Breast epithelium (tissue), 3 donors: Measurements from ENCODE around the gene SEPTIN1.

Experiments used
- CTCF ChIP-seq, 3 donors: fragments of 450-650 bp; IDR thresholded peaks; one replicate each; pipeline ENCODE4 v1.5.1; 2016 to 2017; ENCODE audit warnings: antibody characterized with exemption in 3 of 3, mild to moderate bottlenecking in 3 of 3, moderate library complexity in 3 of 3
- POLR2A ChIP-seq: fragments of 450-650 bp; IDR thresholded peaks from one replicate; pipeline ENCODE4 v1.6.1; 2016; ENCODE audit warnings: antibody characterized with exemption, mild to moderate bottlenecking, moderate library complexity

- TF ChIP-seq CTCF (IDR thresholded peaks at IDR 0.05) (no peak), POLR2A (no peak)
These were observed 36.1 kb downstream of the SEPTIN1 start for GRCh38 chr16:30346286-30346685.
